ENCODE measurements around the gene KHDC3L. TPM values are rescaled to one million over a fixed set of nuclear protein-coding genes. Genes with fewer than 3 reads are reported as not detected.
"Not testable (repeated sequence)": the region's sequence is repeated elsewhere in the genome, so short reads cannot be mapped to it uniquely, and the experiment has no call there.

The KHDC3L gene
- total RNA-seq, 1 experiment from 2014 or later: not detected

GRCh38 chr6:73369563-73369962 lies 7.1 kb downstream of the KHDC3L start, which contains the start of gene OOEP:
Gene OOEP (minus strand): TSS chr6:73369897. CDS start chr6:73369792, 105 bp downstream.
- no peak for DNase-seq (ENCODE audit: low spot score)

- no peak for DNase-seq (ENCODE audit: low spot score)
Observed at GRCh38 chr6:73371984-73372383, 9.5 kb downstream of the KHDC3L start.

- DNase-seq (ENCODE audit: low spot score): no peak
Observed at GRCh38 chr6:73372516-73372915, 10.1 kb downstream of the KHDC3L start.

GRCh38 chr6:73375216-73375615 lies 12.8 kb downstream of the KHDC3L start:
- DNase-seq (ENCODE audit: low spot score): no peak

DNA sequence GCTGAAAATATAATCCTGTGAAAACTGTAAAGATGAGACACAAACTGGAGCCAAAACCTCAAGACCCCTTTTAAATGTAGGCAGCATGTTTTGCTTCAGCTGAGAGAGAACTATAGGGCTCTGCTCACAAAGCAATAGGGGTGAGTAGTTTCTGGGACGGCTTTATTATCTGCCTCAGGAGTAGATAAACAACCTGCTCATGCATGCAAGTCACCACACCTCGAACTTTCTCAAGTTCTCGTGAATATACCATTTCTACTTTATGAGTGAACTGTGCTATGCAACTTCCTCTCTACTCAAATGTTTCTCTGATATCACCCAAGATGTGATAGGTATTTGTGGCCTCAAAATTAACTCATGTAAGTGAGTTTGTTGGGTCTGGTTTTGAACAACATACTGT lies 14.8 kb downstream of the KHDC3L start:
- DNase-seq (ENCODE audit: low spot score): no peak

- not testable (repeated sequence) for DNase-seq (ENCODE audit: low spot score)
Observed at GRCh38 chr6:73381531-73381930, 19.1 kb downstream of the KHDC3L start.

GRCh38 chr6:73382462-73383113 lies 20.1 kb downstream of the KHDC3L start:
- DNase-seq (ENCODE audit: low spot score): peak; percentile 9

- DNase-seq (ENCODE audit: low spot score): no peak
Observed at GRCh38 chr6:73388433-73388799, 26.0 kb downstream of the KHDC3L start.

DNA sequence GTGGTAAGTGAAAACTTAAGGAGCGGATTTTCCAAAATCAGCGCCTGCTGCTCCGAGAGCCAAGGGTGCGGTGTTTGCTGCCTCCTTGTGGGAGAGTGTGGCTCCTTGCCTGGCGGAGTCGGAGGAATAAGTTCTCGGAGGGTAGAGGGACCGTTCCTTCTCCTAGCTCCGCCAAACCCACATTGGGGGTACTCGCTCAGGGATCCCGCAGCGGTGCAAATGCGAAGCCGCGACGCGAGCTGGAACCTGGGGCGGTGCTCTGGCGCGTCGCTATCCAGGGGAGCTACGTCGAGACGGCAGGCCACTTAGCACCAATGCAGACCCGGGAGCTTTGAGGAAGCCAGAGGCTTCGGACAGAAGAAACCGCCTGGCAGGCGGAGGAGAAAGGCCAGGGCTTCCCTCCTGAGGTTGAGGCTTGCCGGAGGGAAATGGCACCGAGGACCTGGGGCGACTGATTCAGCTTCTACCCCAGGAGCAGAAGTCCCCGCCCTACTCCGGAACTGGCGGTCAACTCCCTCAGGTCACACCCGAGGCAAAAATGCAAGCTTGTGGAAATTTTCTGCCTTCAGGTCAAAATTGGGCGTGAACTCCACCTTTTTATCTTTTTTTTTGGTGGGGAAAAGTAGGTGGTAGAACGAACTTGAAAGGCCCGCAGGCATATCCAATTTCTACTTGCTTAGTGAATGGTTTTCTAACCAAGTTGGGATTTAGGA lies 26.5 kb downstream of the KHDC3L start:
- peak; percentile 59 for DNase-seq (ENCODE audit: low spot score)

- DNase-seq (ENCODE audit: low spot score): no peak
Observed at GRCh38 chr6:73389854-73390253, 27.4 kb downstream of the KHDC3L start.

- no peak for DNase-seq (ENCODE audit: low spot score)
Observed at GRCh38 chr6:73391675-73392074, 29.2 kb downstream of the KHDC3L start.

GRCh38 chr6:73392188-73392587 lies 29.7 kb downstream of the KHDC3L start:
- DNase-seq (ENCODE audit: low spot score): not testable (repeated sequence)

DNA sequence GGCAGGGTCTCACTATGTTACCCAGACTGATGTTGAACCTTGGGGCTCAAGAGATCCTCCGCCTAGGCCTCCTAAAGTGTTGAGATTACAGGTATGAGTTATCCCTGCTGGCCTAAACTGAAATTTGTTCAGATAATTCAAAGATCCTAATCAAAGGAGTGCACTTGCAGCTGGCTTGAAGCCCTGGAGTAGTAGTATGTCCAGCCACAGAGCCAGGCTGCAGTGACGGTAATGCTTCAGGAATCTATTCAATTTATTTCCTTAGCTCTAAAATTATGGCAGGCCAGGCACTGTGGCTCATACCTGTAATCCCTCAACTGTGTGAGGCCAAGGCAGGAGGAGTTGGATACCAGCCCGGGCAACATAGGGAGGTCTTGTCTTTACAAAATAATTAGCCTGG lies 30.8 kb downstream of the KHDC3L start:
- no peak for DNase-seq (ENCODE audit: low spot score)

GRCh38 chr6:73394577-73395354 lies 32.3 kb downstream of the KHDC3L start, which contains the start of gene DDX43:
Gene DDX43 (plus strand): TSS chr6:73394828. CDS start chr6:73394906, 78 bp downstream.
- no peak for DNase-seq (ENCODE audit: low spot score)

DNA sequence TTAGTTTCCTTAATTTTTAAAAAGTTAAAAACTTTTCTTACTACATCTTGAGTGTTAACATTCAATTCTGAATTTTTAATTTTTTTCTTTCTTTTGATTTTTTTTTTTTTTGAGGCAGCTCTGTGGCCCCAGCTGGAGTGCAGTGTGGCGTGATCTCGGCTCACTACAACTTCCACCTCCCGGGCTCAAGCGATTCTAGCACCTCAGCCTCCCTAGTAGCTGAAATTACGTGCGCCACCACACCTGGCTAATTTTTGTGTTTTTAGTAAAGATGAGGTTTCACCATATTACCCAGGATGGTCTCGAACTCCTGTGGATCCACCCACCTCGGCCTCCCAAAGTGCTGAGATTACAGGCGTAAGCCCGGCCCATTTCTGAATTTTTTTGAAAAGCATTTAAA lies 33.4 kb downstream of the KHDC3L start:
- DNase-seq (ENCODE audit: low spot score): no peak

GRCh38 chr6:73400656-73401055 lies 38.2 kb downstream of the KHDC3L start:
- no peak for DNase-seq (ENCODE audit: low spot score)

DNA sequence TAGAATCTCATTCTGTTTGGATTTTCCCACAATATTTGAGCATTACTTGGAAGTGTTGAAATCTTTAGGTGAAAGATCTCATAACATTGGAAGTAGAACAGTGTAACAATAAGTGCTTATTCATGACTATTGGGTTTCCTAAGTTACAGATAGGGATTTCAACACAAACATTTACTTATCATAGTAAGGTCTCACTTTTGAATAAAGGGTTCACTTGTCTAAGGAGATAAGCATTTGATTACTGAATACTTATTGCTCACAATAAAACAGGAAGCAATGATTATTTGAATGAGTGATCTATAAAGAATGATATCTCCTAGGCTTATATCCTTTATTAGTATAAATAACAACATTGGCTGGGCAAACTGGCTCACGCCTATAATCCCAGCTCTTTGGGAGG lies 46.9 kb downstream of the KHDC3L start:
- no peak for DNase-seq (ENCODE audit: low spot score)

- no peak for DNase-seq (ENCODE audit: low spot score)
Observed at GRCh38 chr6:73413102-73413501, 50.6 kb downstream of the KHDC3L start.

All from A172 (cell line).